NCI-H1092 treated with DMSO at 0.1 percent for 48 hours (cell line): Measurements from ENCODE around the gene HUNK.
"Not testable (repeated sequence)": the region's sequence is repeated elsewhere in the genome, so short reads cannot be mapped to it uniquely, and the experiment has no call there.

Experiments used
- DNase-seq: peaks from one replicate; lab custom pipeline; 2025; lab: John Stamatoyannopoulos, UW

Gene HUNK

DNA sequence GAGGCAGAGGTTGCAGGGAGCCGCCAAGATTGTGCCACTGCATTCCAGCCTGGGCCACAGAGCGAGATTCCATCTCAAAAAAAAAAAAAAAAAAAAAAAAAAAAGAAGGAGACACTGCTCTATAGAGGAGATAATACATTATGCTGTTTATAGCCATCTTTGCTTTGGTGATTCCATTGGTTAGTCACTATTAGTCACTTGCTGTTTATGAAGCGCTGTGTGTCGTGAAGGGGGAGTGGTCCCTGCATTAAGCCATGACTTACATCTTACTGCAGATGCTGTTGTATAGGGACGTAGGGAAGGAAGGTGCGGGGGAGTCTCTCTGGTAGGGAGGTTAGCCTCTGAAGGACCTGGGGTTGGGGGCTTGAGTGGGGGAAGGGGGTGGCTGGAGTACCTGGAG lies 48.3 kb downstream of the HUNK start:
- DNase-seq: no peak

DNA sequence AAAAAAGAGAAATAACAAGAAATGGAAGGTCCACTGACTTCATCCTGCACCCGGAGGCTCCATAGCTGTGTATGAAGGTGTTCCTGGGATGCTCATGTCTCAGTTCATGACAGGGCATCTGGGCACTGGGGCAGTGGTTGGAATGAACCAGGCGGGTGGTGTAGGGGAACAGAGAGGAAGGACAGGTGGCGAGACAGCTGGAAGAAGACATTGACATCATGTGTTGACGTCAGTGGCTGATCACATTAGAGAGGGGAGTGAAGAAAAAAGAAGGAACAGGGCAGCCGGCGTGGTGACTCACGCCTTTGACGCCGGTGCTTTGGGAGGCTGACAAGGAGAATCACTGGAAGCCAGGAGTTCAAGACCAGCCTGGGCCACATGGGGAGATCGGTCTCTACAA lies 50.1 kb downstream of the HUNK start:
- no peak for DNase-seq

DNA sequence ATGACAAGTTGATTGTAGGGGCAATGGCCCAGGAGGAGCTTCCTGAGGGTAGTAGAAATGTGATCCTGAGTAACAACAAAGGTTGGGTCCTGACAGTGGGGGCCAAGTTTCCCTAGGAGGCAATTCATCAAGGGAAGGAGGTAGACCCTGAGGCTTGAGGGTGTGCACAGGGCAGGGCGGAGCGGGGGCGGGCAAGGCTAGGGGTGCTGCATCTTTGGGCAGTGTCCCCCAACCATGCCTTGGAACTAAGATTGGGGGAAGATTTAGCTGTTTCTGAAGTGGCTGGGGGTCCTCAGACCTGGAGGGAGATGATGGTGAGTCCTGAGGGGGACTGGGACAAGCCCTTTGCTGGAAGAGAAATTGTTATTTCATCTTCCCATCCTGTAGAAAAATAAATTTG lies 50.9 kb downstream of the HUNK start:
- DNase-seq: no peak

DNA sequence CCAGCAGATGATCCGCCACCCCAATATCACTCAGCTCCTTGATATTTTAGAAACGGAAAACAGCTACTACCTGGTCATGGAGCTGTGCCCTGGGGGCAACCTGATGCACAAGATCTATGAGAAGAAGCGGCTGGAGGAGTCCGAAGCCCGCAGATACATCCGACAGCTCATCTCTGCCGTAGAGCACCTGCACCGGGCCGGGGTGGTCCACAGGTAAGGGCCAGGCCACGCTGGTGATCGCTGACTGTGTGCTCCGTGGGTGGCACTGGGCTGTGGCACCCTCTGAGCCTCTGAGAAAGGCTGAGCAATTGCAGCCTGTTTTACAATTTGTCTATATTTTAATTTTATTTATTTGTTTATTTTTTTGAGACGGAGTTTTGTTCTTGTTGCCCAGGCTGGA lies 51.7 kb downstream of the HUNK start:
- no peak for DNase-seq

DNA sequence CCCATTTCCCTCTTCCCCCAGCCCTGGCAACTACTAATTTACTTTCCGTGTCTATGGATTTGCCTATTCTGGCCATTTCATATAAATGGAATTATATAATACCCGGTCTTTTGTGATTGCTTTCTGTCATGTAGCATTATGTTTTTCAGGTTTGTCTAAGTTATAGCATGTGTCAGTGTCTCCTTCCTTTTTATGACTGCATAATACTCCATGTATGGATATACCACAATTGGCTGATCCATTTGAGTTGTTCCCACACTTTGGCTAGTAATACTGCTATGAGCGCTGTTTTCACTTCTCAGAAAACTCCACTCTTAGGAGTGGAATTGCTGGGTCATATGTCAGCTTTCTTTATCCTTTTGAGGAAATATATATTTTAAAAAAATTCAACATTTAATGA lies 53.7 kb downstream of the HUNK start:
- DNase-seq: no peak

GRCh38 chr21:31927689-31928353 lies 55.0 kb downstream of the HUNK start:
- DNase-seq: no peak

DNA sequence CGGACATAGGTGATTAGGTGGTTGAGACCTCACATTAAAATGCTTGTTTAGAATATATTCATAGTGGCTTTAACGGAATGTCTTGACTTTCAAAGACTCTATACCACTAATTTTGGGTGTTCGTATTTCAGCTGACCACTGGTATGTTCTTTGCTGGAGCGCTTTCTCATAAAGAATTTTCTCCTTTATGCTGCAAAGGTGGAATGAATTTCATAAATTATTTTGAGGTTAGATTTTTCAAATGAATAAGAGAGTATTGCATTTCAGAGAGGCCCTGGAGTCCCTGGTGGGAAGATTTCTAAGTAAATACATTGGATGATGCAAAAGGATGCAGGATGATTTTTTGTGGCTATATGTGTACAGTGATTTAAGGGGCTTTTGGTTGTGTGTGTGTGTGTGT lies 55.8 kb downstream of the HUNK start:
- DNase-seq: no peak

GRCh38 chr21:31929548-31929947 lies 56.7 kb downstream of the HUNK start:
- no peak for DNase-seq

DNA sequence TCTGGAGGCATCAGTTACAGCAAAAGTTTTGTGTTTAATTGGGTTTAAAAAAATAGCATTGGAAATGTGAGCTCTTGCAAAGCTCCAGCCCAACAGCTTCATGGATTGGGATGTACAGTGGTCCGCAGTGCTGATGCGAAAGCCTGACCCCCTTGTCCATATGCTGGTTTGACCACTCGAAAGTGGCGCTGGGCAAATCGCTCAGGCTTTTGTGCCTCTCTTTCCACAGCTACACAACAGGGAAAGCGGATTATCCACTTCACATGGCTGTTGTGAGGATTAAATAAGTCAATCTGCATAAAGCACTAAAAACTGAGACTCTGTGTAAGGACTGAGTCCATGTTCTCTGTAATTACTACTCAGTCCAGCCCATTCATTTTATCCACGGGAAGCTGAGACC lies 57.2 kb downstream of the HUNK start:
- DNase-seq: no peak

DNA sequence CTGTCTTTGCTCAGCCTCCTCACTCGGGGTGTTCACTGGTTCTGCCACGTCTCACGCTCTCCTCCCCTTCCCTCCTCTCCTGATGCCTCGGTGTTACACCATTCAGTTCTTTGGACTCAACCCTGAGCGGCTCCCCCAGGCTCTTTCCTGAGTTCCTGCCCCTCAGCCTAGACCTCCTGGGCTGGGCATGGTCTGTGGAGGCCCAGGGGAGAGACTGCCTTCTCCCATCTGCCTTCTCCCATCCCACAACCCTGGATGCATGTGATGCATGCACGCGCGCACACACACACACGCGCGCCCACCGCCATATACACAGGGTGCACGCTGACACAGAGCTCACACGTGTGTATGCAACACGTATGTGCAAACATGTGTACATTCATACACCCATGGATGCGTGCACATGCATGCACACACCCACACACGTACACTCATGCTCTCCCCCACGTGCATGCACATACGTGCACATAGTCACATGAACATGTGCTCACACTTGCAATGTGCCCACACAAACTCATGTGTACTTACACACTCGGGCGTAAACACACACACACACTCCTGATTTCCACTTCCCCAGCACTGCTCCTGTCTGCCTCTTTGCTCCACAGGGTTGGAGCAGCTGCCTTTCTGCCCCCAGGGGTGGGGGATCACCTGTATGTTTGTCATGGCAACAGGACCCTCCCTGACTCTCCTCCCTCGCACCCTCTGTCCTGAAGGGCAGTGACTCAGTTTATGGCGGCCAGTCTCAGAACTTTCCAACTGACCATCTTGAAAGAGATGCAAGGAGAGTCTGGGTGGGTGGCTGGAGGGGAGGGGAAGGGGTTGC lies 59.0 kb downstream of the HUNK start:
- no peak for DNase-seq

DNA sequence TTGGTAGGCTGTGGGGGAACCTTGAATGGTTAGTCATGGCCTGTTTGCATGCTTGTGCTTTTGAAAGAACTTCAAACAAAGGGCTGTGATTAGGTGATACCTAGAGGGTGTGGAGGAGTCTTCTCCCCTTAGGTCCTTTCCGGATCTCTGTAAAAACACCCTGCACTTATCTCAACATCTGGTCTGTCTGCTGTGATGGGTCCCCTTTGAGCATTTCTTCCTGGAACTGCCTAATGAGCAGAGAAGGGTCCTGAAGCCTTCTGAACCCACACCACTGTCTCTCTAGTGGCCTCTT lies 59.6 kb downstream of the HUNK start:
- DNase-seq: no peak

GRCh38 chr21:31937303-31937702 lies 64.5 kb downstream of the HUNK start:
- DNase-seq: no peak

DNA sequence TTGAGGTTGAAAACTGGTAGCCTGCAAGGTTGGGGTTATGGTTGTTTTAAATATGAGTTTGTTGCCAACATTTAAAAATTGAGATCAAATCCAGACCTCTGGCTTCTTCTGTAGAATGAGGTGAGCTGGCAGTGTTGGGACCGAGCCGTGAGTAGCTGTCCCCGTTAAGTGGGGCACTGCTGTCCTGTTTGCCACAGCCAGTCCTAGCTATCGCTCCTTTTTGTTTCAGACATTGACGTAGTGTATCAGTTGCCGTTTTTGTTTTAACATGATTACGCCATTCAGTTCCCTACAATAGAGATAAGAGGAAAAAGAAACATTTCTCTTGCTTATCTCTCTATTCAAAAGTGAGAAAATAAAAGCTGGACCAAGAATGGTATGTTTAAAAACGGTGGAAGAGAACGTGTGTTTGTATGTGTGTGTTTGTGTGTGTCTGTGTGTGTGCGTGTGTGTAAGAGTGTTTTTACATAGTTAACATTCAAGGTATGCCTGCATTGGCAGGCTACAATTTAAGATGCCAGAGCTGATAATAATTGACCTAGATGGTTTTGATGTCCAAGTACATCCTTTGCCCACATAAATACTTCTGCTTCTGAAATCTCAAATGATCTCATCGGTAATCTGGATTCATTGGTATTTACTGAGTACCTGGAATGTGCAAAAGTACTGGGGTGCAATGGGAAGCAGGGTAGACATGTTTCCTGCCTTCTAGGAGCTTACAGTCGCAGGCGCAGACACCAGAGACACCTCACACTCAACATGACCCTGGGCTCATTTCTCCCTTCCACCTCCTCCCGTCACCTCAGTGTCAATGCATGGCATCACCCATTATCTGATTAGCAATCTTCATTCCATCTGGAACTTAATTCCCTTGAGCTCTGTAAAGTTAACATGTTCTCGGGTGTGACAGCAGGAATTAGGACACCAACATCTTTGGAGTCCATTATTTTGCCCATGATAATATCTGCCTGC lies 65.8 kb downstream of the HUNK start:
- no peak for DNase-seq

- DNase-seq: no peak
Measured at GRCh38 chr21:31941694-31942093, 68.9 kb downstream of the HUNK start.

GRCh38 chr21:31943561-31943960 lies 70.7 kb downstream of the HUNK start:
- DNase-seq: no peak

DNA sequence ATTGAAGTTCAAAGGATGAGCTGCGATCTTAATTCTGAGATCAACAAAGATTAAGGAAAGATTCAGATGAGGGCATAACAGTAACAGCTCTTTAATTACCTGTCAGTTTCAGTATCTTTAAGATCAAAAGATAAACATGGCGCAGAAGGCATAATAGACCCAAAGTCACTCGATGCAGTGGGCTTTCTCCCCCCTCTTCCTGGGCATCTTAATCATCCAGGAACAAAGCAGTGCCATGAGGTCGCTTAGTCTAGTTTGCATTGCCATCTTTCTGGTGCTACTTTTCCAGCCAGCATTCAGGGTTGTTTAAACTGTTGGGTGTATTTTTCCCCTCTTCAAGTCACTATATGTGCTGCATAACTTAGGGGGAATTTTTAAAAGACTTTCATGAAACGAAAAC lies 72.3 kb downstream of the HUNK start:
- no peak for DNase-seq

DNA sequence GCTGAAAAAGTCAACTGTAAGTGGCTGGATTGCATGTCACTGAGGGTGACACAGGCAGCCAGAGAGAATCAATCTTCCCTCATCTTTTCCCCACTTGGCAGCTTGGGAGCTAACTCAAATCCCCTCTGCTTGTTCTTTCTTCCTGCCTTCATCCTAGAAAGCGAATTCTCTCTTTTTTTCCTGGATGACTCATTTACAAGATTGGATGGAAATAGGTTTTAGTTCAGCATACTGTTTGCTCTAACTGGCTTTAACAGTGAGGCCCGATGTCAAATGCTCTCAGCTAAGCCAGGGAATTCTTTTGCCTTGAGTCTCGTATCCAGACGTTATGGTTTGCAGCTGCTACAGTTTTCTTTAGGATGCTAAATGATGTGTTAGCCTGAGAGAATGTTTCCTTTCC lies 72.7 kb downstream of the HUNK start:
- DNase-seq: no peak

DNA sequence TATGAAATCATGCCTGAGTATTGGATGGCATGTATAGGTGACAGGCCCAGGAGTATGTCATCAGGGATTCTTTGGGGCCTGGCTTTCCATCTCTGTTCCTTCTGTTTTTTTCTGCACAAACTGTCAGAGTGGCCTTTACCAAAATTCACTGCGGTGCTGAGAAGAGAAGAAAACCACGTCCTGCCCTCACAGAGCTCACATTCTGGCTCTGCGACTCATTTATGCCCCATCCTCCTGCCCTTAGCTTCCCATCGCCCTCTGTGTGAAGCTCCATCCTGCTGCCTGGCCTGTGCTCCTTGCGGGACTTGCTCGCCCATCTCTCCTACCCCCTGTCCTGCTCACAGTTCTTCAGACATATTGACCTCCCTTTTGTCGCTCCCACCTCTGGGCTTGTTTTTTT lies 73.4 kb downstream of the HUNK start:
- DNase-seq: no peak

- not testable (repeated sequence) for DNase-seq
Measured at GRCh38 chr21:31946876-31947550, 74.2 kb downstream of the HUNK start.

DNA sequence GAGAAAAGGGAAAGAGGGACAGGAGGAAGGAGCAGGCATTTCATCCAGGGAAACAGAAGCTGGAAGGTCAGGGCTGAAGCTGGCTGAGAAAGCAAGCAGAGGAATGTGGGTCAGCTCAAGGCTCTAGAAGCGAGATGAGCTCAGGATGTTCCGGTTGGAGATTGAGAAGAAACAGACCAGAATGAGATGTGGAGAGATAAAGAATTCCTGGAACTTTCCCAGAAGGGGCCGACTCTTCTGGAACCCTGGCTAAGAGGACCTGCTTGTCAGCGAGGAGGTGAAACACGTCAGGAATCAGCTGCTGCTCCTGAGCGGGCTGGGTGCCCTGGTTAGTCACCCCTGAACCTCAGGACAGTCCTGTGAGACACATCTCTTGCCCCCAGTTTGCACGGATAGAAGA lies 75.9 kb downstream of the HUNK start:
- no peak for DNase-seq

- no peak for DNase-seq
Measured at GRCh38 chr21:31952828-31953227, 80.0 kb downstream of the HUNK start.

- no peak for DNase-seq
Measured at GRCh38 chr21:31957631-31958030, 84.8 kb downstream of the HUNK start.
